HepG2 (cell line): Measurements from ENCODE around the gene ADCY6. TPM values are rescaled to one million over a fixed set of nuclear protein-coding genes. Genes with fewer than 3 reads are reported as not detected.

ENCODE experiments used
- ATAC-seq: fragments of 200-7000 bp; cut with Tn5 transposase; 3 replicates; pipeline ENCODE4 v1.9.1; 2020; ENCODE audit warnings: mild to moderate bottlenecking, moderate library complexity
- BruUV-seq: library from RNA; stranded (reverse); fragments of 400-500 nt; replicated peaks from 2 replicates; lab custom pipeline; 2021; lab: Mats Ljungman, UMichigan
- CTCF ChIA-PET: fragments of 300-600 bp; formaldehyde crosslinking; extraction: SDS; loops from one replicate; lab custom pipeline; 2021; ENCODE audit warnings: low total read pairs, inconsistent platforms, low intra/inter-chr PET ratio; lab: Yijun Ruan, JAX
- POLR2A ChIA-PET: fragments of 350-600 bp; sonication (Branson Sonifier 250); formaldehyde crosslinking; loops from one replicate; lab custom pipeline; 2020; ENCODE audit warnings: antibody characterized with exemption, inconsistent platforms; lab: Yijun Ruan, JAX
- DNase-seq: peaks from one replicate; pipeline ENCODE4 v3.0.0-alpha.2; 2015; ENCODE audit warnings: low spot score
- FAIRE-seq: peaks from 3 replicates; lab custom pipeline; 2011; peaks lifted over from hg19 to GRCh38; lab: Jason Lieb, UNC
- H2AFZ ChIP-seq: one replicate; pipeline ENCODE4 v1.6.1; 2011; ENCODE audit warnings: low read length, inconsistent platforms
- H3K27ac ChIP-seq: fragments of 300-600 bp; 3 replicates; pipeline ENCODE4 v1.8.0; 2011; ENCODE audit warnings: mixed run types, mild to moderate bottlenecking, mixed read lengths, low read length, inconsistent platforms; ENCODE audit not compliant: insufficient read depth; ENCODE audit errors: extremely low read length
- H3K27me3 ChIP-seq, 2 experiments: fragments of 200-600 bp in 1 of 2; 2 replicates in 1 of 2; 3 replicates in 1 of 2; pipeline versions ENCODE4 v1.6.0 to v1.8.0; 2011; ENCODE audit warnings: low read length in 2 of 2, mild to moderate bottlenecking in 2 of 2, moderate library complexity in 2 of 2, inconsistent platforms in 1 of 2; ENCODE audit not compliant: insufficient read depth in 2 of 2, control insufficient read depth in 1 of 2
- H3K36me3 ChIP-seq, 2 experiments: fragments of 200-600 bp in 1 of 2; replicated peaks in 1 of 2; 2 replicates in 1 of 2; 3 replicates in 1 of 2; pipeline versions ENCODE4 v1.5.1 to v1.8.0; 2011; ENCODE audit warnings: low read length in 2 of 2, inconsistent platforms in 1 of 2; ENCODE audit not compliant: insufficient read depth in 2 of 2, control insufficient read depth in 1 of 2
- H3K4me1 ChIP-seq: 2 replicates; pipeline ENCODE4 v1.5.1; 2012; ENCODE audit warnings: low read length, inconsistent platforms; ENCODE audit not compliant: insufficient read depth
- H3K4me2 ChIP-seq: 2 replicates; pipeline ENCODE4 v1.6.0; 2011; ENCODE audit warnings: low read depth, low read length, inconsistent platforms
- H3K4me3 ChIP-seq, 3 experiments: fragments of 200-600 bp in 1 of 3; sonication (generic), shearing (Covaris generic) in 1 of 3; replicated peaks in 1 of 3; 2 replicates each; pipeline ENCODE4 v1.5.1; 2011 to 2016; ENCODE audit warnings: low read length in 3 of 3, inconsistent platforms in 2 of 3, low read depth in 2 of 3, mild to moderate bottlenecking in 2 of 3, control low read depth in 1 of 3, mixed read lengths in 1 of 3; ENCODE audit not compliant: insufficient read depth in 1 of 3
- H3K79me2 ChIP-seq: one replicate; pipeline ENCODE4 v1.6.1; 2011; ENCODE audit warnings: low read length, inconsistent platforms; ENCODE audit not compliant: insufficient read depth
- H3K9ac ChIP-seq: 2 replicates; pipeline ENCODE4 v1.6.0; 2011; ENCODE audit warnings: mild to moderate bottlenecking, low read depth, low read length, inconsistent platforms; ENCODE audit not compliant: insufficient read depth
- H3K9me3 ChIP-seq: 2 replicates; pipeline ENCODE4 v1.5.1; 2012; ENCODE audit warnings: mild to moderate bottlenecking, low read length
- H4K20me1 ChIP-seq: 2 replicates; pipeline ENCODE4 v1.6.0; 2011; ENCODE audit warnings: inconsistent platforms, mild to moderate bottlenecking, low read length, moderate library complexity; ENCODE audit not compliant: insufficient read depth
- HHEX ChIP-seq: IDR thresholded peaks from 2 replicates; pipeline ENCODE4 v1.6.1; 2016; ENCODE audit warnings: control low read depth
- HNRNPUL1 ChIP-seq: fragments of 200-400 bp; formaldehyde crosslinking; IDR thresholded peaks from 2 replicates; pipeline ENCODE4 v1.6.1; 2017; ENCODE audit warnings: low read depth, mild to moderate bottlenecking, low read length, moderate library complexity
- MIXL1 ChIP-seq: IDR thresholded peaks from 2 replicates; pipeline ENCODE4 v1.6.1; 2016
- SMAD1 ChIP-seq: sonication (generic); formaldehyde crosslinking; IDR thresholded peaks from 2 replicates; pipeline ENCODE4 v1.4.0; 2020; ENCODE audit warnings: missing genetic modification reagents, low read depth, mild to moderate bottlenecking, borderline replicate concordance
- ZKSCAN1 ChIP-seq: fragments of 150-350 bp; IDR thresholded peaks from 2 replicates; pipeline ENCODE4 v1.6.1; 2014; ENCODE audit warnings: low read length
- ZNF30 ChIP-seq: sonication (generic); formaldehyde crosslinking; IDR thresholded peaks from 2 replicates; pipeline ENCODE4 v1.5.0; 2020; ENCODE audit warnings: mild to moderate bottlenecking, missing genetic modification reagents
- ZNF414 ChIP-seq: sonication (generic); formaldehyde crosslinking; IDR thresholded peaks from 2 replicates; pipeline ENCODE4 v1.5.0; 2020; ENCODE audit warnings: missing genetic modification reagents
- WGBS: methylation state at CpG from one replicate; pipeline ENCODE4 v1.1.6; 2017; ENCODE audit warnings: low lambda C conversion rate; 5-methylcytosine and 5-hydroxymethylcytosine counted together
- in situ Hi-C: cut with HindIII; loops from 2 replicates; pipeline ENCODE4 v1.10.0; 2017; ENCODE audit warnings: low pct_unique_long_range_greater_than_20kb; ENCODE audit not compliant: extremely low pct_ligation_motif_present
- intact Hi-C: fragments of 100-400 bp; cut with micrococcal nuclease; formaldehyde crosslinking; loops from one replicate; pipeline ENCODE4 v1.10.0; 2022; ENCODE audit not compliant: unreplicated experiment
- polyA plus RNA-seq, 8 experiments: library from polyadenylated mRNA; depleted of rRNA in 3 of 8; stranded (reverse) in 7 of 8; unstranded in 1 of 8; fragments of >200 nt; fragmentation: Illumina TruSeq in 4 of 8; extraction: Trizol in 4 of 8; gene quantifications; 2 replicates each; pipeline versions ENCODE4 v1.2.1 to v1.2.3, GENCODE V29; 2011 to 2016; ENCODE audit warnings: low read depth in 4 of 8, missing spikeins in 1 of 8, mixed read lengths in 1 of 8; ENCODE audit not compliant: insufficient read depth in 1 of 8
- total RNA-seq, 5 experiments: library from RNA; depleted of rRNA; stranded (reverse); fragments of >200 nt; fragmentation: Illumina TruSeq; extraction: Trizol; gene quantifications; 2 replicates each; pipeline ENCODE4 v1.2.3, GENCODE V29; 2016; ENCODE audit warnings: low read depth in 1 of 5
- TF ChIP-seq, protein P1 (sequence below): sonication (generic); formaldehyde crosslinking; IDR thresholded peaks from 2 replicates; pipeline ENCODE4 v1.5.1; 2020; ENCODE audit warnings: missing genetic modification reagents, mild to moderate bottlenecking, borderline replicate concordance
- TF ChIP-seq, protein P2 (sequence below): IDR thresholded peaks from 2 replicates; pipeline ENCODE4 v1.4.0; 2020; ENCODE audit warnings: mild to moderate bottlenecking, missing genetic modification reagents

The ADCY6 gene
- total and polyA plus RNA-seq, 2 of the 13 experiments (the other 11 are each of a cell fraction or from before 2014, with no cell fraction given), result 10.6 to 11.8 TPM

DNA sequence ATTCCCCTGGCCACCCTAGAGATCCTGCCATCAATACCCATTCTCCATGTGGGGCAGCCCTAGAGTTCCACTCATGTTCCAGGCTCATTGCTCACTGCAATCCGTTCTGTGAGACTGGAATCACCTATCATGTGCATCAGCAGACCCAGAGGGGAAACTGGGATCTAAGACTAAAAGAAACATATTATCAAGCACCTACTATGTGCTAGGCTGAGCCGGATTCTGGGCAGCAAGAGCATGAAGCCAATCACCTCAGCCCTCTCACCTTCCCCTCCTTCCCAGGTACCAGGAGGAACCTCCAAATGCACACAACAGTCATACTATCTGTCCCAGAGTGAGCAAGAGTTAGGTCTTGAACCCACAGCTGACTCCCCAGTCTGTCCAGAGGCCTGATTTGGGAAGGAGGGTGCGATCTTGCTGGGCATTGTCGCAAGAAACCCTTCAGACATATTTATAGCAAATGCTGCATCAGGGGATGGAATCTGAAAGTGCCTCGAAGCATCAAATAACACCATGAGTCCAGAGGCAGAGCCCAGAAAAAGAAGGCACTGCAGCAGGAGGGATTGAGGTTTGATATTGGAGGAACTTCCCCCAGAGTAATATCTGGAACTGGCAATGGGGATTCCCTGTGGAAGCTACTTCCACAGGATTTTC, 22.7 kb upstream of the ADCY6 start:
- Histone ChIP-seq H3K36me3 (no peaks in the 10 kb centered on the region), H4K20me1 (no peaks in the 10 kb centered on the region), H3K9me3 (no peaks in the 10 kb centered on the region), H3K4me1 (peaks cover 59% of the 10 kb centered on the region), H3K4me3 (no peak overlapping the region), H2AFZ (no peak overlapping the region), H3K79me2 (no peaks in the 10 kb centered on the region), H3K9ac (no peak overlapping the region), H3K4me2 (peak overlapping the region; percentile 63), H3K27ac (no peak overlapping the region), H3K27me3 (peaks cover 0 to 29% of the 10 kb centered on the region in 2 experiments; a peak in 3 of 5 replicates)
- intact Hi-C loops (no loop called here), in situ Hi-C loops (no loop called here)
- DNase-seq, result no peak
- CTCF ChIA-PET, result no interaction called here
- no peak for FAIRE-seq
- no TSS peak for BruUV-seq
- no peak for TF ChIP-seq HNRNPUL1
- TF ChIP-seq ZKSCAN1, result peak; percentile 57; the same call in 1 of the 2 replicates
- 50% methylated on average over 5 of the region's 5 CpGs for WGBS
- ATAC-seq, result no peak
- POLR2A ChIA-PET, result interaction anchor here (1.0 to 2.5 kb wide), 2 partner anchors 22 to 54 kb away, joined by 5 to 11 read pairs; partner anchors contain the start of genes ADCY6 and RND1

GRCh38 chr12:48810903-48811431, 22.1 kb upstream of the ADCY6 start:
- BruUV-seq, result no TSS peak
- peak; percentile 77 for FAIRE-seq
- no peak overlapping the region for H2AFZ ChIP-seq
- peaks cover 0 to 23% of the 10 kb centered on the region in 2 experiments; a peak in 3 of 5 replicates for H3K27me3 ChIP-seq
- peak overlapping the region; percentile 38; the same call in 1 of the 2 replicates for H3K9ac ChIP-seq
- ChIA-PET POLR2A (interaction anchor here (0.6 to 2.5 kb wide), 4 partner anchors 22 to 98 kb away, joined by 3 to 11 read pairs (median 4); partner anchors contain the start of genes ADCY6 and RND1), CTCF (no interaction called here)
- peak overlapping the region; percentile 63 for H3K4me2 ChIP-seq
- 0% methylated on average over 5 of the region's 5 CpGs for WGBS
- peak overlapping the region in 1 of 3 experiments; percentile 36; a peak in 1 of 6 replicates for H3K4me3 ChIP-seq
- H3K9me3 ChIP-seq, result no peaks in the 10 kb centered on the region
- no peaks in the 10 kb centered on the region for H4K20me1 ChIP-seq
- intact Hi-C loops, result no loop called here
- no peaks in the 10 kb centered on the region for H3K36me3 ChIP-seq
- in situ Hi-C loops, result no loop called here
- H3K27ac ChIP-seq, result no peak overlapping the region
- peak; percentile 25 for ATAC-seq
- H3K4me1 ChIP-seq, result peaks cover 58% of the 10 kb centered on the region
- no peaks in the 10 kb centered on the region for H3K79me2 ChIP-seq
- peak; percentile 34 for DNase-seq
- no peak for TF ChIP-seq ZNF414 (CRISPR knock-in tag)
- TF ChIP-seq SMAD1 (CRISPR knock-in tag), result no peak
- TF ChIP-seq, protein P1, sequence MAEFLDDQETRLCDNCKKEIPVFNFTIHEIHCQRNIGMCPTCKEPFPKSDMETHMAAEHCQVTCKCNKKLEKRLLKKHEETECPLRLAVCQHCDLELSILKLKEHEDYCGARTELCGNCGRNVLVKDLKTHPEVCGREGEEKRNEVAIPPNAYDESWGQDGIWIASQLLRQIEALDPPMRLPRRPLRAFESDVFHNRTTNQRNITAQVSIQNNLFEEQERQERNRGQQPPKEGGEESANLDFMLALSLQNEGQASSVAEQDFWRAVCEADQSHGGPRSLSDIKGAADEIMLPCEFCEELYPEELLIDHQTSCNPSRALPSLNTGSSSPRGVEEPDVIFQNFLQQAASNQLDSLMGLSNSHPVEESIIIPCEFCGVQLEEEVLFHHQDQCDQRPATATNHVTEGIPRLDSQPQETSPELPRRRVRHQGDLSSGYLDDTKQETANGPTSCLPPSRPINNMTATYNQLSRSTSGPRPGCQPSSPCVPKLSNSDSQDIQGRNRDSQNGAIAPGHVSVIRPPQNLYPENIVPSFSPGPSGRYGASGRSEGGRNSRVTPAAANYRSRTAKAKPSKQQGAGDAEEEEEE (CRISPR knock-in tag), result no peak
- TF ChIP-seq, protein P2, sequence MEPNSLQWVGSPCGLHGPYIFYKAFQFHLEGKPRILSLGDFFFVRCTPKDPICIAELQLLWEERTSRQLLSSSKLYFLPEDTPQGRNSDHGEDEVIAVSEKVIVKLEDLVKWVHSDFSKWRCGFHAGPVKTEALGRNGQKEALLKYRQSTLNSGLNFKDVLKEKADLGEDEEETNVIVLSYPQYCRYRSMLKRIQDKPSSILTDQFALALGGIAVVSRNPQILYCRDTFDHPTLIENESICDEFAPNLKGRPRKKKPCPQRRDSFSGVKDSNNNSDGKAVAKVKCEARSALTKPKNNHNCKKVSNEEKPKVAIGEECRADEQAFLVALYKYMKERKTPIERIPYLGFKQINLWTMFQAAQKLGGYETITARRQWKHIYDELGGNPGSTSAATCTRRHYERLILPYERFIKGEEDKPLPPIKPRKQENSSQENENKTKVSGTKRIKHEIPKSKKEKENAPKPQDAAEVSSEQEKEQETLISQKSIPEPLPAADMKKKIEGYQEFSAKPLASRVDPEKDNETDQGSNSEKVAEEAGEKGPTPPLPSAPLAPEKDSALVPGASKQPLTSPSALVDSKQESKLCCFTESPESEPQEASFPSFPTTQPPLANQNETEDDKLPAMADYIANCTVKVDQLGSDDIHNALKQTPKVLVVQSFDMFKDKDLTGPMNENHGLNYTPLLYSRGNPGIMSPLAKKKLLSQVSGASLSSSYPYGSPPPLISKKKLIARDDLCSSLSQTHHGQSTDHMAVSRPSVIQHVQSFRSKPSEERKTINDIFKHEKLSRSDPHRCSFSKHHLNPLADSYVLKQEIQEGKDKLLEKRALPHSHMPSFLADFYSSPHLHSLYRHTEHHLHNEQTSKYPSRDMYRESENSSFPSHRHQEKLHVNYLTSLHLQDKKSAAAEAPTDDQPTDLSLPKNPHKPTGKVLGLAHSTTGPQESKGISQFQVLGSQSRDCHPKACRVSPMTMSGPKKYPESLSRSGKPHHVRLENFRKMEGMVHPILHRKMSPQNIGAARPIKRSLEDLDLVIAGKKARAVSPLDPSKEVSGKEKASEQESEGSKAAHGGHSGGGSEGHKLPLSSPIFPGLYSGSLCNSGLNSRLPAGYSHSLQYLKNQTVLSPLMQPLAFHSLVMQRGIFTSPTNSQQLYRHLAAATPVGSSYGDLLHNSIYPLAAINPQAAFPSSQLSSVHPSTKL (CRISPR knock-in tag), result peak; percentile 83
- no peak for TF ChIP-seq MIXL1 (CRISPR knock-in tag)
- no peak for TF ChIP-seq ZNF30 (CRISPR knock-in tag)
- no peak for TF ChIP-seq HHEX (CRISPR knock-in tag)
